ENCODE results near the gene ZCCHC24. TPM values are rescaled to one million over a fixed set of nuclear protein-coding genes. Genes with fewer than 3 reads are reported as not detected.

ZCCHC24 gene
- total RNA-seq, 1 donor from 2014 or later, result 1.6 TPM

- H3K9me3 Mint-ChIP-seq (ENCODE audit: low read depth), result no peaks in the 10 kb centered on the region
- H3K4me1 Mint-ChIP-seq (ENCODE audit: low read depth), result peaks cover 3% of the 10 kb centered on the region
- peaks cover 9% of the 10 kb centered on the region for H3K27me3 Mint-ChIP-seq
- no peak overlapping the region for H3K27ac Mint-ChIP-seq
- peak; percentile 9 for DNase-seq (ENCODE audit: low spot score, unreplicated experiment)
- H3K4me3 Mint-ChIP-seq (ENCODE audit: low read depth), result no peak overlapping the region
- H3K36me3 Mint-ChIP-seq (ENCODE audit: insufficient read depth), result no peaks in the 10 kb centered on the region
- peak; percentile 9 for TF ChIP-seq CTCF (IDR thresholded peaks at IDR 0.05; ENCODE audit: unreplicated experiment)
Observed at GRCh38 chr10:79385804-79386531, 59.5 kb downstream of the ZCCHC24 start.

GRCh38 chr10:79385392-79385795 lies 60.0 kb downstream of the ZCCHC24 start:
- Mint-ChIP-seq H3K27me3 (peaks cover 9% of the 10 kb centered on the region), H3K4me1 (ENCODE audit: low read depth) (peaks cover 3% of the 10 kb centered on the region), H3K4me3 (ENCODE audit: low read depth) (no peak overlapping the region), H3K36me3 (ENCODE audit: insufficient read depth) (no peaks in the 10 kb centered on the region), H3K27ac (no peak overlapping the region), H3K9me3 (ENCODE audit: low read depth) (no peaks in the 10 kb centered on the region)
- DNase-seq (ENCODE audit: low spot score, unreplicated experiment), result peak; percentile 6
- no peak for TF ChIP-seq CTCF (IDR thresholded peaks at IDR 0.05; ENCODE audit: unreplicated experiment)

GRCh38 chr10:79384773-79385391 lies 60.5 kb downstream of the ZCCHC24 start:
- H3K27ac Mint-ChIP-seq, result no peak overlapping the region
- no peaks in the 10 kb centered on the region for H3K9me3 Mint-ChIP-seq (ENCODE audit: low read depth)
- peak; percentile 1 for DNase-seq (ENCODE audit: low spot score, unreplicated experiment)
- H3K36me3 Mint-ChIP-seq (ENCODE audit: insufficient read depth), result no peaks in the 10 kb centered on the region
- no peak overlapping the region for H3K4me3 Mint-ChIP-seq (ENCODE audit: low read depth)
- peaks cover 11% of the 10 kb centered on the region for H3K27me3 Mint-ChIP-seq
- TF ChIP-seq CTCF (IDR thresholded peaks at IDR 0.05; ENCODE audit: unreplicated experiment), result no peak
- peaks cover 6% of the 10 kb centered on the region for H3K4me1 Mint-ChIP-seq (ENCODE audit: low read depth)

GRCh38 chr10:79383974-79384606 lies 61.3 kb downstream of the ZCCHC24 start:
- H3K9me3 Mint-ChIP-seq (ENCODE audit: low read depth), result no peaks in the 10 kb centered on the region
- no peak for TF ChIP-seq CTCF (IDR thresholded peaks at IDR 0.05; ENCODE audit: unreplicated experiment)
- H3K27me3 Mint-ChIP-seq, result peaks cover 12% of the 10 kb centered on the region

GRCh38 chr10:79382491-79382941 lies 62.9 kb downstream of the ZCCHC24 start:
- H3K27ac Mint-ChIP-seq, result peak overlapping the region; percentile 84

More at GRCh38 chr10:79383974-79384606, 61.3 kb downstream of the ZCCHC24 start:
- Mint-ChIP-seq H3K4me1 (ENCODE audit: low read depth) (peaks cover 7% of the 10 kb centered on the region), H3K4me3 (ENCODE audit: low read depth) (no peak overlapping the region), H3K27ac (no peak overlapping the region), H3K36me3 (ENCODE audit: insufficient read depth) (no peaks in the 10 kb centered on the region)
- peak; percentile 6 for DNase-seq (ENCODE audit: low spot score, unreplicated experiment)

More at GRCh38 chr10:79382491-79382941, 62.9 kb downstream of the ZCCHC24 start:
- DNase-seq (ENCODE audit: low spot score, unreplicated experiment), result peak; percentile 6
- H3K9me3 Mint-ChIP-seq (ENCODE audit: low read depth), result no peaks in the 10 kb centered on the region
- no peak for TF ChIP-seq CTCF (IDR thresholded peaks at IDR 0.05; ENCODE audit: unreplicated experiment)
- peaks cover 12% of the 10 kb centered on the region for H3K27me3 Mint-ChIP-seq
- no peaks in the 10 kb centered on the region for H3K36me3 Mint-ChIP-seq (ENCODE audit: insufficient read depth)
- H3K4me1 Mint-ChIP-seq (ENCODE audit: low read depth), result peaks cover 7% of the 10 kb centered on the region
- H3K4me3 Mint-ChIP-seq (ENCODE audit: low read depth), result no peak overlapping the region

All from progenitor cell of endocrine pancreas (in vitro differentiated cells).